ENCODE results near the gene RPL9.
"Not testable (repeated sequence)": the region's sequence is repeated elsewhere in the genome, so short reads cannot be mapped to it uniquely, and the experiment has no call there.

DNA sequence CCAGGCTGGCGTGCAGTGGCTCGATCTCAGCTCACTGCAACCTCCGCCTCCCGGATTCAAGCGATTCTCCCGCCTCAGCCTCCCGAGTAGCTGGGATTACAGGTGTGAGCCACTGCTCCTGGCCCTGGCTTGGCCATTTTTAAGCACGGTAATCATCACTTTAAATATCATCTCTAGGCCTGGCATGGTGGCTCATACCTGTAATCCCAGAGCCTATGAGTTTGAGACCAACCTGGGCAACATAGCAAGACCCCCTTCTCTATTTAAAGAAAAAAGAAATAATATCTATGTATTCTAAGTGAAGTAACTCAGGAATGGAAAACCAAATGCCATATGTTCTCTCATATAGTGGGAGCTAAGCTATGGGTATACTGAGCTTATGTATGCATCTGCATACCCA lies 47.2 kb downstream of the RPL9 start:
- TF ChIP-seq, protein P1, sequence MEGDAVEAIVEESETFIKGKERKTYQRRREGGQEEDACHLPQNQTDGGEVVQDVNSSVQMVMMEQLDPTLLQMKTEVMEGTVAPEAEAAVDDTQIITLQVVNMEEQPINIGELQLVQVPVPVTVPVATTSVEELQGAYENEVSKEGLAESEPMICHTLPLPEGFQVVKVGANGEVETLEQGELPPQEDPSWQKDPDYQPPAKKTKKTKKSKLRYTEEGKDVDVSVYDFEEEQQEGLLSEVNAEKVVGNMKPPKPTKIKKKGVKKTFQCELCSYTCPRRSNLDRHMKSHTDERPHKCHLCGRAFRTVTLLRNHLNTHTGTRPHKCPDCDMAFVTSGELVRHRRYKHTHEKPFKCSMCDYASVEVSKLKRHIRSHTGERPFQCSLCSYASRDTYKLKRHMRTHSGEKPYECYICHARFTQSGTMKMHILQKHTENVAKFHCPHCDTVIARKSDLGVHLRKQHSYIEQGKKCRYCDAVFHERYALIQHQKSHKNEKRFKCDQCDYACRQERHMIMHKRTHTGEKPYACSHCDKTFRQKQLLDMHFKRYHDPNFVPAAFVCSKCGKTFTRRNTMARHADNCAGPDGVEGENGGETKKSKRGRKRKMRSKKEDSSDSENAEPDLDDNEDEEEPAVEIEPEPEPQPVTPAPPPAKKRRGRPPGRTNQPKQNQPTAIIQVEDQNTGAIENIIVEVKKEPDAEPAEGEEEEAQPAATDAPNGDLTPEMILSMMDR (IDR thresholded peaks at IDR 0.05): not testable (repeated sequence)
- TF ChIP-seq POLR2A (IDR thresholded peaks at IDR 0.05): not testable (repeated sequence)
